Ascending aorta (tissue), 2 donors: Measurements from ENCODE around the gene SFT2D3. TPM values are rescaled to one million over a fixed set of nuclear protein-coding genes. Genes with fewer than 3 reads are reported as not detected.

Experiments
- DNase-seq, 2 donors: peaks; one replicate each; pipeline ENCODE4 v3.0.0-alpha.2; 2019; ENCODE audit warnings: low spot score in 2 of 2
- H3K27ac ChIP-seq, 2 donors: fragments of 200-600 bp; sonication (generic); one replicate each; pipeline ENCODE4 v1.5.1; 2016 to 2017; ENCODE audit warnings: mild to moderate bottlenecking in 1 of 2
- H3K27me3 ChIP-seq: fragments of 200-600 bp; sonication (generic); one replicate; pipeline ENCODE4 v1.5.1; 2017
- H3K36me3 ChIP-seq, 2 donors: fragments of 200-600 bp; sonication (generic); one replicate each; pipeline ENCODE4 v1.5.1; 2016
- H3K4me1 ChIP-seq, 2 donors: fragments of 200-600 bp; sonication (generic); one replicate each; pipeline ENCODE4 v1.5.1; 2016 to 2017; ENCODE audit warnings: mild to moderate bottlenecking in 1 of 2
- H3K4me3 ChIP-seq, 2 donors: fragments of 200-600 bp; sonication (generic); one replicate each; pipeline ENCODE4 v1.5.1; 2016 to 2017; ENCODE audit warnings: mild to moderate bottlenecking in 1 of 2
- H3K9me3 ChIP-seq, 2 donors: fragments of 200-600 bp; sonication (generic); one replicate each; pipeline ENCODE4 v1.5.1; 2016
- intact Hi-C: fragments of 100-400 bp; cut with DNase I; formaldehyde crosslinking; loops from one replicate; pipeline ENCODE4 v1.15.1; 2023
- total RNA-seq: library from RNA; depleted of rRNA; stranded (reverse); fragments of >200 nt; gene quantifications from one replicate; pipeline ENCODE4 v1.1.0, GENCODE V29; 2016
- TF ChIP-seq, protein P1 (sequence below), 3 experiments: fragments of 200-600 bp in 2 of 3; fragments of 450-650 bp in 1 of 3; sonication (generic) in 2 of 3; IDR thresholded peaks; one replicate each; pipeline ENCODE4 v1.5.1; 2016 to 2019; ENCODE audit warnings: antibody characterized with exemption in 3 of 3, mild to moderate bottlenecking in 1 of 3, moderate library complexity in 1 of 3

SFT2D3 gene
- total RNA-seq, 1 donor from 2014 or later = 8.3 TPM

DNA sequence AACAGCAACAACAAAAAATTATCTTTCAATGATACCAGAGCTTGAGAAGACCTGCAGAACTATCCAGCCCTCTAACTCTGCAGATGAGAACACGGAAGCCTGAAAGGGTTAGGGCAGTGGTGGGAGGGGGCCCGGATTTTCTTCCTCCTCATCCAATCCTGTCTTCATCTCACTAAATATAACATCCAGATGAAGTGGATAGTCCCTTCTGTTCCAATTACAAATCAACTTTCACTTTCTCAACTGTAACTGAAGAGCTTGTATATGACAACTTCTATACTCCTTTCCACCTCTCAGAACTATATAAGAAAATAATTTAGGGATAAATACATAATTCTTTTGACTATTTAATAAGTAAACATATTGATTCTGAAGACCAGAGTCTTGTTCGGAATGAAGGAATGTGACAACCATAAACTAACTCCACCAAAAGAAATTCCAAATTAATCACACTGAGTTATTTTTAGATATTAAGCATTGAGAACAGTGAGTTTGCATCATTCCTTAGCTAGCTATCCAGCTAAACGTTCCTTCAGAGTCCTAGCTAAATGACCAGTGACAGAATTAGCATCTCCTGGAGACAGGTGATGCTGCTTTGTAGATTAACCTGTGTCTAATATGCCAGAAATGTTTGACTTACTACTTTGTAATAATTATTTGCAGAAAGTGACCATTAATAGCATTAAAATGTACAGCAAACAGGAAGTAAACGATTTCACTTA lies 32.7 kb downstream of the SFT2D3 start:
- H3K27me3 ChIP-seq = no peaks in the 10 kb centered on the region
- H3K27ac ChIP-seq = peak overlapping the region in 1 of 2 donors; percentile 11
- DNase-seq = no peak
- H3K9me3 ChIP-seq = no peaks in the 10 kb centered on the region
- H3K36me3 ChIP-seq = no peaks in the 10 kb centered on the region
- H3K4me1 ChIP-seq = peaks cover 2 to 8% of the 10 kb centered on the region in 2 donors
- intact Hi-C loops = no loop called here
- H3K4me3 ChIP-seq = peak overlapping the region; percentile 27 to 59
- TF ChIP-seq, protein P1, sequence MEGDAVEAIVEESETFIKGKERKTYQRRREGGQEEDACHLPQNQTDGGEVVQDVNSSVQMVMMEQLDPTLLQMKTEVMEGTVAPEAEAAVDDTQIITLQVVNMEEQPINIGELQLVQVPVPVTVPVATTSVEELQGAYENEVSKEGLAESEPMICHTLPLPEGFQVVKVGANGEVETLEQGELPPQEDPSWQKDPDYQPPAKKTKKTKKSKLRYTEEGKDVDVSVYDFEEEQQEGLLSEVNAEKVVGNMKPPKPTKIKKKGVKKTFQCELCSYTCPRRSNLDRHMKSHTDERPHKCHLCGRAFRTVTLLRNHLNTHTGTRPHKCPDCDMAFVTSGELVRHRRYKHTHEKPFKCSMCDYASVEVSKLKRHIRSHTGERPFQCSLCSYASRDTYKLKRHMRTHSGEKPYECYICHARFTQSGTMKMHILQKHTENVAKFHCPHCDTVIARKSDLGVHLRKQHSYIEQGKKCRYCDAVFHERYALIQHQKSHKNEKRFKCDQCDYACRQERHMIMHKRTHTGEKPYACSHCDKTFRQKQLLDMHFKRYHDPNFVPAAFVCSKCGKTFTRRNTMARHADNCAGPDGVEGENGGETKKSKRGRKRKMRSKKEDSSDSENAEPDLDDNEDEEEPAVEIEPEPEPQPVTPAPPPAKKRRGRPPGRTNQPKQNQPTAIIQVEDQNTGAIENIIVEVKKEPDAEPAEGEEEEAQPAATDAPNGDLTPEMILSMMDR (IDR thresholded peaks at IDR 0.05) = no peak

DNA sequence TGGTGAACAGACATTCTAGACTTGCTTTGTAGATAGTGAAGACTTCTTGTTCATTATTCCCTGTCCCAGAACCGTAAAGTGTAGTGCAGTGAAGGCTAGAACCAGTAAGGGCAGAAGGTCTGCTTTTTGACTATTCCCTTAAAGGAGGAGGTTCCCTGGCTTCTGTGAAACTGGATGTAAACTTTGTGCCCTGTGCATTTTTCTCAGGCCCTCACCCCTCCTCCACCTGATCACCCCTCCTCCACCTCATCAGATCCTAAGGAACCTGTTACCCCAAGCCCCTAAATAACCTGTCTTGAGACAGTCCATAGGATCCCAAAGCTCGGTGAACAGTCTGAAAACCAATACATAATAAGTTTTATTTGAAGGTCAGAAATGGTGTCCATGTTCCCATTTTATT lies 33.7 kb downstream of the SFT2D3 start:
- Histone ChIP-seq H3K27me3 (no peaks in the 10 kb centered on the region), H3K9me3 (no peaks in the 10 kb centered on the region), H3K4me3 (no peak overlapping the region), H3K27ac (no peak overlapping the region), H3K4me1 (peaks cover 2 to 8% of the 10 kb centered on the region in 2 donors), H3K36me3 (no peaks in the 10 kb centered on the region)
- DNase-seq = no peak
- intact Hi-C loops = no loop called here
- TF ChIP-seq, protein P1 (IDR thresholded peaks at IDR 0.05) = no peak

DNA sequence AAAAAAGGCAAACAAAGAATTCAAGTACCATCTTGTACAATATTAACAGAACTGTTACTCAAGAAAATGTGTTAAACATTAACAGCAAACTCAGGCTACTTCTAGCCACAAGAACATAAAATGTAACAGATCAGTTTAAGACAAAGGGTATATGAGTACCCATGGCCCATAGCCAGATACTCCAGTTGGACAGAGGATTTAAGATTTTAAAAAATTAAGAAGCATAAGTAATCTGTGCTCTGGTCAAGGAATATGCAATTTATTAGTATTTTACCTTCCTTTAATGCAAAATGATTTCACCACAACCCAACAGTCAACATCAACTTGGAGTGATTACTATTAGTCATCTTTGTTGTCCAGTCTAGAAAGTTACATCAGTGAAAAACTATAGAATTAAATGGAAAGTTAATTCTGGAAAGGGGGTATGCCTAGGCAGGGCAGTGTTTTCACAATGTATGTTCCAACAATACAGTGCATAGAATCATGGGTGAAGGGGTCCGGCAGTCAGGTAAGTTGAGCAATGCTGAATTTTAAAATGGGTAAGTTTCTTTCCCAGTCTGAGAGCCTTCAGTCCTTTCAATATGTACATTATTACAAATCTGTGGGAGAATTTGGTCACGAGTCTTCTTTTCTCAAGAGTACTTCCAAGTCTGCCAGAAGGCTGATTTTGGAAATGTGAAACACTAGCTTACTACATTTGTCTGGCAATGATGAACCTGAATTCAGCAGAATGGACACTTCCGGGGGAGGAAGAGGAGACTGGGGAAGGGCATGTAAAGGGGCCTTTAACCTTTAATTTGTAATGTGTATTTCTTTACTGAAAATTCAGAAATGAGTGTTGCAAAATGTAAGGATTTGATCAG lies 34.5 kb downstream of the SFT2D3 start:
- Histone ChIP-seq H3K27ac (no peak overlapping the region), H3K27me3 (no peaks in the 10 kb centered on the region), H3K9me3 (no peaks in the 10 kb centered on the region), H3K4me1 (peaks cover 2 to 8% of the 10 kb centered on the region in 2 donors), H3K36me3 (no peaks in the 10 kb centered on the region), H3K4me3 (no peak overlapping the region)
- DNase-seq = no peak
- TF ChIP-seq, protein P1 (IDR thresholded peaks at IDR 0.05) = no peak
- intact Hi-C loops = no loop called here

DNA sequence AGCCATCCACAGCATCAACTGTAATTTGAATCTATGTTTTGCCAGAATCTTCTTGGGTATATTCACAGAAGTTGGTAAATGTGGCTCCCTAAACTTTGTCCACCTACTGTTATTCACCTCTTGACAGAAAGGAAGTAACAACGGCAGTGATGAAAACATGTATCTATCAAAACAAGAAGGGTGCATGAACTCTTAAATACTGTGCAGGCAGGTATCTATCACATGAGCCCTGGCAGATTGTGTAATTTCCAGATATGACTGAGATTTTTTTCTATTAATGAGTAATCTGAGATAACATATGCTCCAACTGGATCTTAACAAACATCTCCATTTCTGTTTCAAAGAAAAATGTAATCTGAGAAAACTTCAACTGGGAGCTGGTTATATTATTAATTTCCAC lies 36.6 kb downstream of the SFT2D3 start:
- no peaks in the 10 kb centered on the region for H3K27me3 ChIP-seq
- DNase-seq = no peak
- no peak overlapping the region for H3K4me3 ChIP-seq
- H3K36me3 ChIP-seq = no peaks in the 10 kb centered on the region
- no peaks in the 10 kb centered on the region for H3K9me3 ChIP-seq
- TF ChIP-seq, protein P1 (IDR thresholded peaks at IDR 0.05) = no peak
- no peak overlapping the region for H3K27ac ChIP-seq
- intact Hi-C loops = no loop called here
- peaks cover 2 to 8% of the 10 kb centered on the region in 2 donors for H3K4me1 ChIP-seq

DNA sequence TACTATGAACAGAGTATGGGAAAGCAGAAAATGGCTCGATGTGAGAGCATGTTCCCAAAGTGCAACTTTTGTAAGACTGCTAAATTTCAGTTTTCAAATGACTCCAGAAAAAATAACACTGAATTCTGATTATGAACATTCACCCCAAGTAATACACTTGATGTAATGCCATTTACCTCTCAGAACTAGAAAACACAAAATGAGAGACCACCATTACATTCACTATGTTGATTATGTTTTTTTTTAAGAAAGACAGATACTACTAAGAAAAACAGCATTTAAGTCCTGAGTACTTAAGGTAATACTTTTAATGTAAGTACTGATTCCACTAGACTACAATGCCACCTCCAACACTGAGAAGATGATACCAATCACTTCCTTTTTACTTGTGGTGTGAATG lies 38.5 kb downstream of the SFT2D3 start:
- intact Hi-C loops = no loop called here
- DNase-seq = no peak
- Histone ChIP-seq H3K9me3 (no peaks in the 10 kb centered on the region), H3K4me1 (peaks cover 0 to 1% of the 10 kb centered on the region in 2 donors), H3K36me3 (peaks cover 0 to 4% of the 10 kb centered on the region in 2 donors), H3K4me3 (no peak overlapping the region), H3K27ac (no peak overlapping the region), H3K27me3 (no peaks in the 10 kb centered on the region)
- TF ChIP-seq, protein P1 (IDR thresholded peaks at IDR 0.05) = no peak
